ENCODE data around the gene SERINC4.

DNA sequence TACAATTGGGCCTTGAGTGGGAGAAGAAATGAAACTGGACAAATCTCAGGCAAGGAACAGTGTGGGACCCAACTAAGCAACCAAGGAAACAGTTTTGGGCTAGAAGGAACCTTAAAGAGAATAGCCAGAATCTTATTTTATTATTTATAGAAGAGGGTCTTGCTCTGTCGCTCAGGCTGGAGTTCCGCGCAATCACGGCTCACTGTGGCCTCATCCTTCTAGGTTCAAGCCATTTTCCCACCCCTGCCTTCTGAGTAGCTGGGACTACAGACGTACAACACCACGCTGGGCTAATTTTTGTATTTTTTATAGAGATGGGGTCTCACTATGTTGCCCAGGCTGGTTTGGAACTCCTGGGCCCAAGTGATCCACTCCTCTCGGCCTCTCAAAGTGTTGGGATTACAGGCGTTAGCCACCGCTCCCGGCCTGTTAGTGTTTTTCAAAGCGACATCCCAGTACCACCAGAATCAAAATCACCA is 26.0 kb upstream of the SERINC4 start:
- TF ChIP-seq, protein P1, sequence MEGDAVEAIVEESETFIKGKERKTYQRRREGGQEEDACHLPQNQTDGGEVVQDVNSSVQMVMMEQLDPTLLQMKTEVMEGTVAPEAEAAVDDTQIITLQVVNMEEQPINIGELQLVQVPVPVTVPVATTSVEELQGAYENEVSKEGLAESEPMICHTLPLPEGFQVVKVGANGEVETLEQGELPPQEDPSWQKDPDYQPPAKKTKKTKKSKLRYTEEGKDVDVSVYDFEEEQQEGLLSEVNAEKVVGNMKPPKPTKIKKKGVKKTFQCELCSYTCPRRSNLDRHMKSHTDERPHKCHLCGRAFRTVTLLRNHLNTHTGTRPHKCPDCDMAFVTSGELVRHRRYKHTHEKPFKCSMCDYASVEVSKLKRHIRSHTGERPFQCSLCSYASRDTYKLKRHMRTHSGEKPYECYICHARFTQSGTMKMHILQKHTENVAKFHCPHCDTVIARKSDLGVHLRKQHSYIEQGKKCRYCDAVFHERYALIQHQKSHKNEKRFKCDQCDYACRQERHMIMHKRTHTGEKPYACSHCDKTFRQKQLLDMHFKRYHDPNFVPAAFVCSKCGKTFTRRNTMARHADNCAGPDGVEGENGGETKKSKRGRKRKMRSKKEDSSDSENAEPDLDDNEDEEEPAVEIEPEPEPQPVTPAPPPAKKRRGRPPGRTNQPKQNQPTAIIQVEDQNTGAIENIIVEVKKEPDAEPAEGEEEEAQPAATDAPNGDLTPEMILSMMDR (IDR thresholded peaks at IDR 0.05) = no peak
- no peak for TF ChIP-seq POLR2A (IDR thresholded peaks at IDR 0.05)

Data from body of pancreas (tissue), 4 donors.